Activated naive CD8-positive, alpha-beta T cell treated with anti-CD3 and anti-CD28 coated beads, Interleukin-2, amount 50 U/mL, for 16 hours (primary cell): ENCODE data around the gene KTI12.
"Not testable (repeated sequence)": the region's sequence is repeated elsewhere in the genome, so short reads cannot be mapped to it uniquely, and the experiment has no call there.

Source experiments
- DNase-seq: peaks from one replicate; pipeline ENCODE4 v3.0.0-alpha.2; 2020; ENCODE audit warnings: low read depth, low spot score

KTI12 gene, protein sequence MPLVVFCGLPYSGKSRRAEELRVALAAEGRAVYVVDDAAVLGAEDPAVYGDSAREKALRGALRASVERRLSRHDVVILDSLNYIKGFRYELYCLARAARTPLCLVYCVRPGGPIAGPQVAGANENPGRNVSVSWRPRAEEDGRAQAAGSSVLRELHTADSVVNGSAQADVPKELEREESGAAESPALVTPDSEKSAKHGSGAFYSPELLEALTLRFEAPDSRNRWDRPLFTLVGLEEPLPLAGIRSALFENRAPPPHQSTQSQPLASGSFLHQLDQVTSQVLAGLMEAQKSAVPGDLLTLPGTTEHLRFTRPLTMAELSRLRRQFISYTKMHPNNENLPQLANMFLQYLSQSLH

DNA sequence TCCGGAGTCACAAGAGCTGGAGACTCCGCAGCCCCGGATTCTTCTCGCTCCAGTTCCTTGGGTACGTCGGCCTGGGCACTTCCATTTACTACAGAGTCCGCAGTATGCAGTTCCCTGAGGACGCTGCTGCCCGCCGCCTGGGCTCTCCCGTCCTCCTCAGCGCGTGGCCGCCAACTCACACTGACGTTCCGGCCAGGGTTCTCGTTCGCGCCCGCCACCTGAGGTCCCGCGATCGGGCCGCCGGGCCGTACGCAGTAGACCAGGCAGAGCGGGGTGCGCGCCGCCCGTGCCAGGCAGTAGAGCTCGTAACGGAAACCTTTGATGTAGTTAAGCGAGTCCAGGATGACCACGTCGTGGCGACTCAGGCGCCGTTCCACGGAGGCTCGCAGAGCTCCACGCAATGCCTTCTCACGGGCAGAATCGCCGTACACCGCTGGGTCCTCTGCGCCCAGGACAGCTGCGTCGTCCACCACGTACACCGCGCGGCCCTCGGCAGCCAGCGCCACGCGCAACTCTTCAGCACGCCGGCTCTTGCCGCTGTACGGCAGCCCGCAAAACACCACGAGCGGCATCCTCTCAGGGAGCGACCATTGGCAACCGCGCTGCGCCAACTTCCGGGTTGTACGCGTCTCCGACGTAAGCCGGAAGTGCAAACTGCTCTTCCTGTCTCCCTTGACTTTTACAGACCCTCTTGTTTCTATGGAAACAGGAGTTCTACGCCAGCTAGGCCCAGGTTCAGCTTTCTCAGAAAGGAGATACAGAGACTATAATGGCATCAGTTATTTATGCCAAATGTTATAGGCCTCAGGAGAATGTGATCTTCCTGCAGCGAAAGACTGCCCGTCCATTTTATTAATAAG is at the start of gene KTI12:
TSS of gene KTI12 (minus strand) at position 621 of the 860 bp plus-strand sequence. CDS start at position 572, 49 bp downstream.
- DNase-seq = peak; percentile 72

DNA sequence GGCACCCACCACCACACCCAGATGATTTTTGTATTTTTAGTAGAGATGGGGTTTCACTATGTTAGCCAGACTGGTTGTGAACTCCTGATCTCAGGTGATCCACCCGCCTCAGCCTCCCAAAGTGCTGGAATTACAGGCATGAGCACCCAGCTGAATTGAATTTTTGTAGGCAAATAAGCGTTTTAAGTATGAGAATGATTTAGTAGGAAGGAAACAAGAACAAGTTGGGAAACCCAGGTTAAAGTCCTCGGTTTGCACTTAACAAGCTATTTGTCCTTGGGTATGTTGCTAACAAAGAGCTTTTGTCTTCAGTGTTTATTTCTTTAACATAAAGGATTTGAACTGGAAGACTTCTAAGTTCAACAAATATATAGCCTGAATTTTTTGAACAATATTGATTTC is 46.4 kb upstream of the KTI12 start:
- no peak for DNase-seq

DNA sequence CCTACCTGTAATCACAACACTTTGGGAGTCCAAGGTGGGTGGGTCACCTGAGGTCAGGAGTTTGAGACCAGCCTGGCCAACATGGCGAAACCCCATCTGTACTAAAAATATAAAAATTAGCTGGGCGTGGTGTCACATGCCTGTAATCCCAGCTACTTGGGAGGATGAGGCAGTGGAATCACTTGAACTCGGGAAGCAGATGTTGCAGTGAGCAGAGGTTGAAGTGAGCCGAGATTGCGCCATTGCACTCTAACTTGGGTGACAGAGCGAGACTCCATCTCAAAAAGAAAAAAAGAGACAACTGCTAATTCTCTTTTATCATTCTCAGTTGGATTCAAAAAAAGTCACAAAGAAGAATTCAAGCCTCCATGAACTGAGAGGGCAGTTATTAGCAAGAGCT is 43.7 kb upstream of the KTI12 start:
- not testable (repeated sequence) for DNase-seq

DNA sequence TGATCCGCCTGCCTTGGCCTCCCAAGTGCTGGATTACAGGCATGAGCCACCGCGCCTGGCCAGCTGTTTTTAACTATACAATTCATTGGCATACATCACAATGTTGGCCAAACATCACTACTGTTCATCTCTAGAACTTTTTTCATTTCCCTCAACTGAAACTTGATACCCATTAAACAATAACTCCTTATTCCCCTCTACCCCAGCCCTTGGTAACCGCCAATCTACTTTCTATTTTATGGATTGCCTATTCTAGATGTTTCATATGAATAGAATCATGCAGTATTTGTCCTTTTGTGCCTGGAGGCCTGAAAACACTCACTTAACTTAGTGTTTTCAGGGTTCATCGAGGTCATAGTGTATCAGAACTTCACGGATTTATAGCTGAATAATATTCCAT is 38.7 kb upstream of the KTI12 start:
- no peak for DNase-seq

DNA sequence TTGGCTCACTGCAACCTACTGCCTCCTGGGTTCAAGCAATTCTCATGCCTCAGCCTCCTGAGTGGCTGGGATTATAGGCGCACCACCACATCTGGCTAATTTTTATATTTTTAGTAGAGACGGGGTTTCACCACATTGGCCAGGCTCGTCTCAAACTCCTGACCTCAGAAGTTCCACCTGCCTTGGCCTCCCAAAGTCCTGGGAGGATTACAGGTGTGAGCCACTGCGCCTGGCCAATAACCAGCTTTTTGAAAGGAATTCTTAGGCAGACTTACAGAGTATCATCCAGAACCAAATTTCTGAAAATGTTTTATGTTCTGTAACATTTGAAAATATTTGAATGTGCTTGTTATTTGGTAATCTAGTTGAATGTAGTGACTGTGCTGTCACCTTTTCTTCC is 37.1 kb upstream of the KTI12 start:
- DNase-seq = no peak

DNA sequence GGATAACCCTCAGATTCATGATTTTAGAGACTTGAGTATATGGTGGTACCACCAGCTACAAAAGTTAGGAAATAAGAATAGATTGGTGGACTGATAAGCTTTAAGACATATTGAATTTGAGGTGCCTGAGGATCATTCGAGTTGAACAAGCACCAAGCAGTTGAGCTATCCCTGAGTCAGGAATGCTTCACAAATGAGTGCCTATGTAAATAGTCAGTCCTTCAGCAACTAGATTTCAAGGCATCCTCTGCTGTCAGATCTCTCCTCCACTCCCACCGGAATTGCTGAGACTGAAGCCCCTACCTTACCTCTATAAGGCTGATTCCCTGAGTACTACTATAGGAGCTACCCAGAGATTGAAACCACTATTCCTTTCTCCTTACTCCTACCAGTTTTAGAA is 29.6 kb upstream of the KTI12 start:
- no peak for DNase-seq

DNA sequence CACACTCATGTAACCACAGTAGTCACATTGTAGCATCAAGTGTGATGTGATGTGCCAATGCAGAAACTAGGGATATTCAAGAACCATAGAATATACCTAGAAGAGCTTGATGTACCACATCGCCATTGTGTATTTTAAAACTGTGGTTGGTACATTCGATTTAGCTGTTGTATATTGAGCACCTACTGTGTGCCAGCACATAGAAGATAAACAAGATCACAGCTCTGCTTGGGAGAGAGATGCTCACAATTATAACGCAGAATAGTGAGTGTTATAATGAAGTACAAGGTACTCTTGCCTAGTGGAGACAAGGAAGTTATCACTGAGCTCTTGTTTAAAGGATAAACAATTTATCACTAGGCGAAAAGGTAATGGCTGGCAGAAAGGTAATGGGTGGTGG is 27.2 kb upstream of the KTI12 start:
- no peak for DNase-seq

DNA sequence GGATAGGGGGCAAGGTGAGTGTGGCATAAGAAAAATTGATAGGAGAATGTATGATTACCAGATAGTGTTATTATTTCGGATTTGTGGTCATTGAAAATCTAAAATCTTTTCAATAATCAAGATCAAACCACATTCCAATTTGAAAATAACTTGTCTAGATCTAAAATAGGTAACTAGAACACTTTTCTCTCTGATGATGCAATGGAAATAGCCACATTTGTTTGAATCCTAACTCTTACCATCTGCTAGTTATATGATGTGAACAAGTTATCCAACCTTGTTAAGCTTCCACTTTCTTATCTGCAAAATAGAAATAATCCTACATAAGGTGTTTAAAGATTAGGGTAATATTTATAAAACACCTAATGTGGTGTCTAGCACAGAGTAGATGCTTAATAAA is 26.3 kb upstream of the KTI12 start:
- no peak for DNase-seq

DNA sequence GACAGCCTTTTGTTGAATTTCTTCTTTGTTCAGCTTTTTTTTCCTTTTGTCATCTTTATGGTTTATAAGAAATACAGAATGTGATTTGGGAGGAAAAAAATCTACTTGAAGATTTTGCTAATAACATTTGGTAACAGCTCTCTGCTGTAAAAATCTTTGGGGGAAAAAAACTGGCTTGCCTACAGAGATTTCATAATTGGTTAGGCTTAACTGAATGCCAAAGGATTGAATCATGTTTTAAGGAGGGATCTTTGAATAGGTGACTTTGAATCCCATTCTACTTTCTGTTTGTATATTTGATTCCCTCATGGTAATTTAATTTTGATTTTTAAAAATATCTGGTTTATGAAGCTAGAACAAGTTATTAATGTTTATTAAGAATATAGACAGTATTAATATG is 25.7 kb upstream of the KTI12 start:
- DNase-seq = no peak

DNA sequence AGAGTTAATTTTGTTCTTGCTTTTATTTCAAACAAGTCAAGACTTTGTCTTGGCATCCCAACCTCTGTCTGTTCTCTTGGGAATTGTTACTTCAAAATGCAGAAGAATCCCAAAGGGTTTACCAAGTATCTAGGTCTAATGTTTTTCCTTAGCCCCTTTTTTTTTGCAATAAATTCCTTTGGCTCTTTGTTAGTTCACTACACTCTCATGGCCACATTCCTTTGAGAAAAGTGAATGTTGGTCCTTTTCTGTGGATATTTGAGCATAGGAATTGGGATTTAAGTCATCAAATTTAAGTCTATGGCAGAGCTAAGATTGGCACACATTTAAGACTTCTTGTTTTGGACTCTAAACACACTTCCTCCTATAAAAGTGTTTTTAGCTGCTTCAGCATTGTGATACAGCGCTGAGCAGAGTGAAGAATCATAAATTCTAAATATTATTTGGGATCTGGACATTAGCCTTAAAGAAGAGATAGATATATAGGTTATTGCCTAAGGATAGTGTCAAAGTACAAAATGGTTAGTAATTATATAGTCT is 24.3 kb upstream of the KTI12 start:
- DNase-seq = no peak

DNA sequence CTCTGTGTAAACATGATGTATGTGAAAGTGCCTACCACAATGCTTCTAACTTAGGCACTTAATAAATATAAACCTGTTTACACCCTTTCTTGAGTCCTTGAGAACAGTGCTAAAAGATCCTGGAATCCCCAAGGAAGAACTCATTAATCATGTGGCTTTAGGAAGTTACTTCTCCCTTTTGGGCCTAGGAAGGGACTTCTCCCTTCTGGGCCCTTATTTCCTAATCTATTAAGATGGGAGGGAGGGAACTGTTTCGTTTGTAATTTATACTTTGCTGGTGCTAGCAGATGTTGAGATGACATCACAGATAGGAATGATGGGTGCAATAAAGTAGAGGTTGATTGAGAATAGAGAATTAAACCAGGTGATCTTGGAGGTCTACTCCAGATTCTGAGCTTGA is 23.6 kb upstream of the KTI12 start:
- DNase-seq = no peak

DNA sequence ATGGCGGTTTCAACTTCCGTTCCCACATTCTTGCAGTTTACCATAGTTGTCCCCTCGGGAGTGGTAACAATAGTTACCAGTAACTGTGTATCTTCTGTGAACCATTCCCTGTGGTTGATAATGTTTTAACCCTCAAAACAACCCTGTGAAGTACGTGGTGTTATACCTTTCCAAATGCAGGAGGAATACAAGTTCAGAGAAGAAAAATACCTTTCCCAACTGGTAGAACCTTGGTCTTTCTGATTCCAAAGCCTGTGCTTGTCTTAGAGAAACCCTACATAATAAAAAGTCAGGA is 23.3 kb upstream of the KTI12 start:
- DNase-seq = no peak

DNA sequence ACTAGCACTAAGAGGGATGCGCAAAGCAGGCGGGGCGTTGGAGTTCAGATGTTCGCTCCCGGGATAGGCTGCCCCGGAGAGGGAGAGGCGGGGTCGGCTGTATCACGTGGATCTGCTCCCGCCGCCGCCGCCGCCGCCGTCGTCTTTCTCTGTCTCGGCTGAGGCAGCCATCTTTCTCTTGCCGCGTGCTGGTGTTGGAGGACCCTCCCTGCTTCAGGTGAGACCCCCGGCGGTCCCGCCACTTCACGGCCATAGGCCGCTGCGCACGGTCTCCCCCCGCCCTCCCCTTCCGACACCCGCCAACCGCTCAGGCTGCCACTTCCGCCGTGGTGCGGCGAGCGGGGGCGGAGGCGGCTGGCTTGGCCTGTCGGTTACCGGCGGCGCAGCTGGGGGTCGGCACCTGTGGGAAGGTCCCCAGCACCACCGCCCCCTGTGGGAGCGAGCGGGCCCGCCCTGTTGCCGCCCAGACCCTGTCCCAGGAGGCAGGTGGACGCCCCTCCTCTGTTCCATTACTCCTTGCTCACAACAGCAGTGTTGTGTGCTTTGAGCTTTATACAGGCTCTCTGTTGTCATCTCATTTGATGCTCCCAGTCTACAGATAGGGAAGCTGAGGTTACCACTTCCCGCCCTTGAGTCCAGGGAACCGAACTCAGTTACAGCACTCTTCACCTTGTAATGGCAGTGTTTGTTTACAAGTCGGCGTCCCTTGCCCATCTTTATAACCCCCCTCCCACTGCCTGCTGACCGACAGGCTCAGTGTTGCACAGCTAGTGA is 22.7 kb upstream of the KTI12 start, which contains the start of gene BTF3L4:
TSS of gene BTF3L4 (plus strand) at position 133 of the 774 bp plus-strand sequence. CDS start 3,553 bp downstream, outside the sequence.
- DNase-seq = peak; percentile 89

DNA sequence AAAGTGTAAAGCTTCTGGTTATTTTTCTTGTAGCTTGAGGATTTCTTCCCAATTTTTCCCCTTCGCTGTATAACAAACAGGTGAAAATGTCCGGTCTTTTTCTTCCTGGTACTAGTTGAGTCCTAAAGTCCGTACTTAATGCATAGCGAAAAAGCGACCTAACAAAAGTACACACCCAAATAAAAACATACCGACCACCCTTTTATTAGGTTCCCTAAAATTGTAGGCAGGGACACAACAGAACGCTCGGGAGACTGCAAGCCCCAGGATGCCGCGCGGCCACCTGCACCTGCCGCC is 22.2 kb upstream of the KTI12 start:
- DNase-seq = no peak

DNA sequence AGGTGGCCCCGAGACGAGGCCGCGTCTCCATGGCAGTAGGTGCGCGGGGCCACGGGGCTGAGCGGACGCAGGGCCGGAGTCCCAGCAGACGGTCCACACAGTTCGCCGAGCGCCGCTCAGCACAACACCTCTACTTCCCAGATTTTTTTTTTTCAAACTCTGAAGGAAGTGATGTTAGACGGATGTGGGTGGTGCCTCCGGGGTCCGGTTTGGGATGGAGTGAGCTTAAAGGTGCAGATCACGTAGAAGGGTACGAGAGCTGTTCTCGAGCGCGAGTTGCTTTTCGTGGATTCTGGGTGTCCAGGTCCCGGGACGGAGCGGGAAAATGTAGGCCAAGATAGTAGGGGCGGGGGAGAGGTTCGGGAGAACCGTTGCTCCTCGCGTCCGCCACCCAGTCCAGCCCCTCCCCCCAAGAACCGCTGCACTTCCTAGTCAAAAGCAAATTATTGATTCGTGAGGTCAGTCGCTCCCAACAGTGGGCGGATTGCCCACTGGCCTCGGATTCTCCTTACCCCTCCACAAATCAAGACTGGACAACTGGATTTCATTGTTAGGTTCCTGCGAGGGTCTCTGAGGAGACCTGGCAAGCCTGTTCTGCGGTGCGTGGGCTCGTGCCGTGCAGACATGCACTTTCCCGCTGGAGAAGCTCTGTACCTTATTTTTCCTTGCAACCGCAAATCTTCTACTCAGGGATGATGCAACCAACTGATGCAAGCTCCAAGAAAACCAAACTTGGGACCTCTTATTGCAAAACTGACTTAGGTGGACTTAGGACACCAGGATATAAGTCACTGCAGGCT is 21.7 kb upstream of the KTI12 start, which contains the start of gene TXNDC12:
TSS of gene TXNDC12 (minus strand) at position 126 of the 800 bp plus-strand sequence. CDS start at position 31, 95 bp downstream.
- peak; percentile 25 for DNase-seq

DNA sequence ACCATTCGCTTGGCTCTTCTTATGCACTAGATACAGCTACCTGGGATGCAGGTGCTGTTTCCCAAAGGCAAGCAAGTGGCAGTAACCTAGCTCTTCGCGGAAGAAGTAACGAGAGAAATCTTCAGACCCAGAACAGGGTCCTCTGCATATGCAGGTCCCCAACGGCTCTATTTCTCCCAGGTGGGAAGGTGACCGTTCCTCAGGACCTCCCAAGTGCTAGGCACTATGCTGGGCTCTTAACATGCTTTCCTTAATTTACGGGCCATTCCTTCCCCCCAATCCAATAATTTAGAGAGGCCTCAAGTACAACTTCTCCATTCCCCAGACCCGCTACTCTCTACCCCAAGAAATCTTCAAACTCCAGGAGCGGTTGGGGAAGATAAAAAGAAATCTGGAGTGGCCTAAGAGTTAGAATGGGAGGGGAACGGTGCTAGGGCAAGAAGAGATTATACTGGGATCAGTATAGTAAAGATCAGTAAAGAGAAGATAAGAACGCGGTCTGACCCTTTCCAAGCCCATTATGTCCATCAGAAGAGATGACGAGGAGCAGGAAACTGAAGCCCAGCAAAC is 21.0 kb upstream of the KTI12 start:
- no peak for DNase-seq

DNA sequence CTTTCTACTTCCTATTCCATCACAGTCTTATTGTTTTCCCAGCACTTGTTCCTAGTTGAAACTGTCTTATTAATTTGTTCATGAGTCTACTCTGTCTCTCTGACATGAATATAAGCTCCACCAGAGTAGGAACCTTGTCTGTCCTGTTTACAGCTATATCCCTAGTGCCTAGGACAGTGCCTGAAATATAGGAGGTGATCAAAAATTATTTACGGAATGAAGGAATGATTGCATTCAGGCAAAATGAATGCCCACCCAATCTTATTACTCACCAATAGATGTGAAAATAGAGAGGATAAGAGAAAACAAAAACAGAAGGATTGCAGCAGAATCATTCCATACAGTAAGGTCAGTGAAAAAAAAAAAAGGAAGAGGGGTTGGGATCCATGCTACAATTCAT is 20.3 kb upstream of the KTI12 start:
- no peak for DNase-seq

DNA sequence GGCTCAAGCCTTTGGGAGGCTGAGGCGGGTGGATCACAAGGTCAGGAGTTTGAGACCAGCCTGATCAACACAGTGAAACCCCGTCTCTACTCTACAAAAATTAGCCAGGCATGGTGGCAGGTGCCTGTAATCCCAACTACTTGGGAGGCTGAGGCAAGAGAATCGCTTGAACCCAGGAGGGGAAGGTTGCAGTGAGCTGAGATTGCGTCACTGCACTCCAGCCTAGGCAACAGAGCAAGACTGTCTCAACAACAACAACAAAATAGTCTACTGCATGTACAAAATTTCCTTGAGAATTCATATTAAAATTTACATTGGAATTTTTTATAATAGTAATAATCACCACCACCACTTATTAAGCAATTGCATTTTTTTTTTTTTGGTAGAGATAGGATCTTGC is 15.7 kb upstream of the KTI12 start:
- not testable (repeated sequence) for DNase-seq

DNA sequence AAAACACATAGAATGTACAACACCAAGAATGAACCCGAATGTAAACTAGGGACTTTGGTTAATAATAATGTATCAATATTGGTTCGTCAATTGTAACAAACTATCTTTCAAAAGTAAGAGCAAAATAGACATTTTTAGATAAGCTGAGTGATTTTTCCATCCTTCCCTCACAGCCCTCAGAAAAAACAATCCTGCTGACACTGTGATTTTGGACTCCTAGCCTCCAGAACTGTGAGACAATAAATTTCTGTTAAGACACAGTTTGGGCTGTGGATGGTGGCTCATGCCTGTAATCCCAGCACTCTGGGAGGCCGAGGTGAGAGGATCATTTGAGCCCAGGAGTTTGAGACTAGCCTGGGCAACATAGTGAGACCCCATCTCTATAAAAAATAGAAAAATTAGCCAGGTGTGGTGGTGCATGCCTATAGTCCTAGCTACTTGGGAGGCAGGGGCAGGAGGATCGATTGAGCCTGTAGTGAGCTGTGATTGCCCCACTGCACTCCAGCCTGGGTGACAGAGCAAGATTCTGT is 12.1 kb upstream of the KTI12 start:
- not testable (repeated sequence) for DNase-seq

DNA sequence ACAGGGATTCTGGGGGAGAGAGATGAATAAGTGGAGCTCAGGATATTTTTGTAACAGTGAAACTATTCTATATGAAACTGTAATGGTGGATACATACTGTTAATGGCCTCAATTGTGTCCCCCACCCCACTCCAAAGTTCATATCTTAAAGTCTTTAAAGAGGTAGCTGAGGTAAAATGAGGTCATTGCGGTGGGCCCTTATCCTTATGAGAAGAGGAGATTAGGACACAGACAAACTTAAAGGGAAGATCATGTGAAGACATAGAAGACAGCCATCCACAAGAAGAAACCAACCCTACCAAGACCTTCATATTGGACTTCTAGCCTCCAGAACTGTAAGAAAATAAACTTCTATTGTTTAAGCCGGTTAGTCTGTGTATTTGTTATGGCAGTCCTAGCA is 11.6 kb upstream of the KTI12 start:
- DNase-seq = no peak
